Measurements from ENCODE around the gene ANO4. TPM values are rescaled to one million over a fixed set of nuclear protein-coding genes. Genes with fewer than 3 reads are reported as not detected.

The ANO4 gene
- total RNA-seq, 4 donors from 2014 or later: 0.10 TPM; not detected in 3

DNA sequence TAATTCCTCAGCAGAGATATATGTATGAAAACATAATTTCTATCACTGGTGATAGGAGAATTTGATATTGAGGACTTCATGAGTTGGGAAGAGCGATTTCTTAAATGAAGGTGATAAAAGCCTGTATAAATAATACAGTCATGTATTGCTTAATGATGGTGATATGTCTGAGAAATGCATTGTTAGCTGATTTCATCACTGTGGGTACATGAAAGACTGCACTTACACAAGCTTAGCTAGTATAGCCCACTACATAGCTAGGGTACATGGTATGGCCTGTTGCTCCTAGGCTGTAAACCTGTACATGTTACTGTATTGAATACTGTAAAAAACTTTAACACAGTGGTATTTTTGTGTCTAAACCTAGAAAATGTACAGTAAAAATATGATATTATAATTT, 63.4 kb downstream of the ANO4 start:
- no peak for TF ChIP-seq CTCF (IDR thresholded peaks at IDR 0.05 in 4 of 5, conservative IDR thresholded peaks at IDR 0.05 in 1 of 5)
- no peak for TF ChIP-seq POLR2A (IDR thresholded peaks at IDR 0.05)
- Histone ChIP-seq H3K36me3 (no peaks in the 10 kb centered on the region), H3K27me3 (no peaks in the 10 kb centered on the region), H3K27ac (no peak overlapping the region), H3K9me3 (no peaks in the 10 kb centered on the region), H3K4me1 (no peaks in the 10 kb centered on the region), H3K4me3 (no peak overlapping the region)
- intact Hi-C loops (cut with DNase I; ENCODE audit: low total_unique reads) (no loop called here), in situ Hi-C loops (cut with MboI; ENCODE audit: low sequenced_read_pairs in 4 of 4) (no loop called here)
- ATAC-seq (no peak), DNase-seq (no peak)

DNA sequence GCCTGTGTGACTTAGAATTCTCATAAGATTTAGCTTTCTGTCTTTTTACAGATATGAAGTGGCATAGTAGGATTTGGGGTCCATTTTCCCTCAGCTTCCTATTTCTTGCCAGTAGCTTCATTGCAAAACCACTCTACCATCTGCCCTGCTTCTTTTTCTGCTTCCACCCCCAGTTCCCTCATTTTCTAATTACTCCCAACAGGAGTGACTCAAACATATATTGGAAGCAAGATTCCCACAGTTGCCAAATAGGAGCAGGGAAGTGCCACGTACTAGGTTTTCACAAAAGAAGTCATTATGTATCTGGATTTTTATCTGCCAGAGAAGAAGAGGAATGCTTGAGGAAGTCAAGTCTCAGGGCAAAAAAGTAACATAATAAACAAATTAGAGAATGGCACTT, 64.1 kb downstream of the ANO4 start:
- no peak for TF ChIP-seq CTCF (IDR thresholded peaks at IDR 0.05 in 4 of 5, conservative IDR thresholded peaks at IDR 0.05 in 1 of 5)
- TF ChIP-seq POLR2A (IDR thresholded peaks at IDR 0.05): no peak
- intact Hi-C loops (cut with DNase I; ENCODE audit: low total_unique reads) (no loop called here), in situ Hi-C loops (cut with MboI; ENCODE audit: low sequenced_read_pairs in 4 of 4) (no loop called here)
- Histone ChIP-seq H3K9me3 (no peaks in the 10 kb centered on the region), H3K4me3 (no peak overlapping the region), H3K4me1 (no peaks in the 10 kb centered on the region), H3K27me3 (no peaks in the 10 kb centered on the region), H3K27ac (no peak overlapping the region), H3K36me3 (no peaks in the 10 kb centered on the region)
- DNase-seq: no peak
- no peak for ATAC-seq

DNA sequence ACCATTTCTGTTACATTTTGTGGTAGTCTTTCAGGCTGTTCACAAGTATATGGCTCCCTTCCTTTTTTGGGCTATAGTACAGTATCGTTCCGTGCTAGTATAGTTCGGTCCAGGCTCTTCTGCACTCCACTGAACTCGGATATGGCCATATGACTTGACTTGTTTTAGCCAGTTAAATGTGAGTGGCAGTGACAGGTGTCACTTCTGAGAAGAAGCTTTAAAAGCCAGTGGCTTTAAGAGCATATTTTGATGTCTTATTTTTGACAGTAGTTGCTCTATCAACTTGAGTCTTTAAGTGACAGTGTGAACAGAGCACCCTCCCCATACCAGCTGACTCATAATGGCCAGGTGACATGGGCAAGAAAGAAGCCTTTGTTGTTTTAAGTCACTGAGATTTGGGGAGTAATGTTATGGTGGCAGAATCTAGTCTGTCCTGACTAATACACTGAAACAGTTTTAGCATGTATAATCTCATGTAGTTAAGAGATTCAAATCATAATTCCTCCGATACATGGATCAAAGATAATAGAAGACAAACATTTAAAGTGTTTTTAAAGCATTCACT, 64.6 kb downstream of the ANO4 start:
- ATAC-seq (no peak), DNase-seq (no peak)
- no peaks in the 10 kb centered on the region for H3K9me3 ChIP-seq
- TF ChIP-seq POLR2A (IDR thresholded peaks at IDR 0.05) (no peak), CTCF (IDR thresholded peaks at IDR 0.05 in 4 of 5, conservative IDR thresholded peaks at IDR 0.05 in 1 of 5) (no peak)
- no peak overlapping the region for H3K27ac ChIP-seq
- intact Hi-C loops (cut with DNase I; ENCODE audit: low total_unique reads) (no loop called here), in situ Hi-C loops (cut with MboI; ENCODE audit: low sequenced_read_pairs in 4 of 4) (no loop called here)
- H3K27me3 ChIP-seq: no peaks in the 10 kb centered on the region
- H3K4me3 ChIP-seq: no peak overlapping the region
- H3K4me1 ChIP-seq: no peaks in the 10 kb centered on the region
- H3K36me3 ChIP-seq: no peaks in the 10 kb centered on the region

- Histone ChIP-seq H3K4me1 (no peaks in the 10 kb centered on the region), H3K27ac (no peak overlapping the region), H3K4me3 (no peak overlapping the region), H3K9me3 (no peaks in the 10 kb centered on the region), H3K36me3 (no peaks in the 10 kb centered on the region), H3K27me3 (no peaks in the 10 kb centered on the region)
- TF ChIP-seq POLR2A (IDR thresholded peaks at IDR 0.05) (no peak), CTCF (IDR thresholded peaks at IDR 0.05 in 4 of 5, conservative IDR thresholded peaks at IDR 0.05 in 1 of 5) (no peak)
- ATAC-seq (no peak), DNase-seq (no peak)
- in situ Hi-C loops (cut with MboI; ENCODE audit: low sequenced_read_pairs in 4 of 4) (no loop called here), intact Hi-C loops (cut with DNase I; ENCODE audit: low total_unique reads) (no loop called here)
These were observed 66.0 kb downstream of the ANO4 start for GRCh38 chr12:100860611-100861010.

DNA sequence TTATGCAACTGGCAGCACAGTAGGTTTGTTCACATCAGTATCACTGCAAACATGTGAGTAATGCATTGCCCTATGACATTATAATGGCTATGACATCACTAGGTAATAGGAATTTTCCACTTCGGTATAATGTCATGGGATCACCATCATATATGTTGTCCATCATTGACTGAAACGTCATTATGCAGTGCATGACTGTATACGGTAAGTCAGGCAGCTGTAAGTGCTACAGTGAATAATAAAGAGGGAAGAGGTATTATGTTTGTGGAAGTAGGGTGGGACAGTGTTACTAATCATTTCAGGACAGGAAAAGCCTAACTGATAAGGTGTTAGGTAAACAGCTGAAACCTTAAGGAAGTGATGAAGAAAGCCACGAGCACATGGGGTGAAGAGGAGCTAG, 68.1 kb downstream of the ANO4 start:
- Histone ChIP-seq H3K36me3 (no peaks in the 10 kb centered on the region), H3K9me3 (no peaks in the 10 kb centered on the region), H3K27ac (no peak overlapping the region), H3K4me3 (no peak overlapping the region), H3K4me1 (no peaks in the 10 kb centered on the region), H3K27me3 (no peaks in the 10 kb centered on the region)
- ATAC-seq (no peak), DNase-seq (no peak)
- intact Hi-C loops (cut with DNase I; ENCODE audit: low total_unique reads): no loop called here
- in situ Hi-C loops (cut with MboI; ENCODE audit: low sequenced_read_pairs in 4 of 4): no loop called here
- no peak for TF ChIP-seq CTCF (IDR thresholded peaks at IDR 0.05 in 4 of 5, conservative IDR thresholded peaks at IDR 0.05 in 1 of 5)
- TF ChIP-seq POLR2A (IDR thresholded peaks at IDR 0.05): no peak

Measured in gastrocnemius medialis (tissue), 4 donors.